Measurements from ENCODE around the gene TNS2. TPM values are rescaled to one million over a fixed set of nuclear protein-coding genes. Genes with fewer than 3 reads are reported as not detected.
A peak's percentile ranks its signal among the peaks of the same experiment; 100 is the strongest.

Gene TNS2
- total and polyA plus RNA-seq, 2 of the 13 experiments (the other 11 are each of a cell fraction or from before 2014, with no cell fraction given): 8.9 to 20.4 TPM

- TF ChIP-seq, protein P1, sequence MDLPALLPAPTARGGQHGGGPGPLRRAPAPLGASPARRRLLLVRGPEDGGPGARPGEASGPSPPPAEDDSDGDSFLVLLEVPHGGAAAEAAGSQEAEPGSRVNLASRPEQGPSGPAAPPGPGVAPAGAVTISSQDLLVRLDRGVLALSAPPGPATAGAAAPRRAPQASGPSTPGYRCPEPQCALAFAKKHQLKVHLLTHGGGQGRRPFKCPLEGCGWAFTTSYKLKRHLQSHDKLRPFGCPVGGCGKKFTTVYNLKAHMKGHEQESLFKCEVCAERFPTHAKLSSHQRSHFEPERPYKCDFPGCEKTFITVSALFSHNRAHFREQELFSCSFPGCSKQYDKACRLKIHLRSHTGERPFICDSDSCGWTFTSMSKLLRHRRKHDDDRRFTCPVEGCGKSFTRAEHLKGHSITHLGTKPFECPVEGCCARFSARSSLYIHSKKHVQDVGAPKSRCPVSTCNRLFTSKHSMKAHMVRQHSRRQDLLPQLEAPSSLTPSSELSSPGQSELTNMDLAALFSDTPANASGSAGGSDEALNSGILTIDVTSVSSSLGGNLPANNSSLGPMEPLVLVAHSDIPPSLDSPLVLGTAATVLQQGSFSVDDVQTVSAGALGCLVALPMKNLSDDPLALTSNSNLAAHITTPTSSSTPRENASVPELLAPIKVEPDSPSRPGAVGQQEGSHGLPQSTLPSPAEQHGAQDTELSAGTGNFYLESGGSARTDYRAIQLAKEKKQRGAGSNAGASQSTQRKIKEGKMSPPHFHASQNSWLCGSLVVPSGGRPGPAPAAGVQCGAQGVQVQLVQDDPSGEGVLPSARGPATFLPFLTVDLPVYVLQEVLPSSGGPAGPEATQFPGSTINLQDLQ (CRISPR knock-in tag; IDR thresholded peaks at IDR 0.05): no peak
- TF ChIP-seq KIAA2018 (CRISPR knock-in tag; IDR thresholded peaks at IDR 0.05; ENCODE audit: borderline replicate concordance) (no peak), DDIT3 (CRISPR knock-in tag; IDR thresholded peaks at IDR 0.05) (no peak), ZFP36L1 (CRISPR knock-in tag; IDR thresholded peaks at IDR 0.05) (no peak), IKZF4 (CRISPR knock-in tag; IDR thresholded peaks at IDR 0.05; ENCODE audit: borderline replicate concordance, low read depth, not compliant biosample characterization) (no peak), CAMTA2 (CRISPR knock-in tag; IDR thresholded peaks at IDR 0.05; ENCODE audit: borderline replicate concordance) (no peak), ZNF609 (CRISPR knock-in tag; IDR thresholded peaks at IDR 0.05; ENCODE audit: borderline replicate concordance) (peak; percentile 86), EP300 (IDR thresholded peaks at IDR 0.05; ENCODE audit: low read depth in 2 of 2, low read length in 2 of 2) (peak in 1 of 2 experiments; percentile 84; a peak in 2 of 4 replicates), EP300 (CRISPR knock-in tag; IDR thresholded peaks at IDR 0.05; ENCODE audit: borderline replicate concordance) (peak; percentile 85), SOX6 (IDR thresholded peaks at IDR 0.05) (no peak), SOX6 (CRISPR knock-in tag; IDR thresholded peaks at IDR 0.05) (peak; percentile 72)
- TF ChIP-seq, protein P2, sequence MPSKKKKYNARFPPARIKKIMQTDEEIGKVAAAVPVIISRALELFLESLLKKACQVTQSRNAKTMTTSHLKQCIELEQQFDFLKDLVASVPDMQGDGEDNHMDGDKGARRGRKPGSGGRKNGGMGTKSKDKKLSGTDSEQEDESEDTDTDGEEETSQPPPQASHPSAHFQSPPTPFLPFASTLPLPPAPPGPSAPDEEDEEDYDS (CRISPR knock-in tag; IDR thresholded peaks at IDR 0.05): peak; percentile 35; the same call in 1 of the 2 replicates
Measured at GRCh38 chr12:53103860-53104305, 54.0 kb downstream of the TNS2 start (continued).

Data from HepG2 (cell line).